ENCODE results near the gene PDC. TPM values are rescaled to one million over a fixed set of nuclear protein-coding genes. Genes with fewer than 3 reads are reported as not detected.
"Not testable (repeated sequence)": the region's sequence is repeated elsewhere in the genome, so short reads cannot be mapped to it uniquely, and the experiment has no call there.

The PDC gene
- total RNA-seq, 1 experiment from 2014 or later = not detected

DNA sequence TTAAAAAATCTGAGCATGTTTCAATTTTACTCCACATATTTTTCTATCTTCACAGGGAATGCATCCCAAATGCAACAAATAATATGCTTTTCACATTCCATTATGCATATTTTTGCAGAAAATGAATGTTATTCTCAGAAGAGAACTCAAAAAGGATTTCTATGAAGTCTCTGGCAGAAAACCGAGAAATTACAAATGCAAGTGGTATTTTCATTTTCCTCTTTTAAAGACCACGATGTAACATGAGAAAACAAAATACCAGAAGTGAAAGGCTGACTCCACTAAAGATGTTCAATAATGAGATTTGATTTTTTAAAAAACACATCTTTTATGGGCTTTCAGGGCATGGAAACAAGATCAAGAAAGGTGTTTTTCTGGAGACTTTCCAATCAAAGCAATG lies 5.0 kb upstream of the PDC start:
- no peak for DNase-seq (ENCODE audit: low read depth)

DNA sequence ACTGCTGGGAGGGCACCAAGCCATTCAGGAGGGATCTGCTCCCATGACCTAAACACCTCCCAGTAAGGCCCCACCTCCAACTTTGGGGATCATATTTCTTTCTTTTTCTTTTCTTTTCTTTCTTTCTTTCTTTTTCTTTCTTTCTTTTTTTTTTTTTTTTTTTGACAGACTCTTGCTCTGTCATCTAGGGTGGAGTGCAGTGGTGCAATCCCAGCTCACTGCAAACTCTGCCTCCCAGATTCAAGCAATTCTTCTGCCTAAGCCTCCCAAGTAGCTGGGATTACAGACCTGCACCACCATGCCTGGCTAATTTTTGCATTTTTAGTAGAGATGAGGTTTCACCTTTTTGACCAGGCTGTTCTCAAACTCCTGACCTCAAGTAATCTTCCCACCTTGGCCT lies 4.6 kb upstream of the PDC start:
- DNase-seq (ENCODE audit: low read depth) = not testable (repeated sequence)

DNA sequence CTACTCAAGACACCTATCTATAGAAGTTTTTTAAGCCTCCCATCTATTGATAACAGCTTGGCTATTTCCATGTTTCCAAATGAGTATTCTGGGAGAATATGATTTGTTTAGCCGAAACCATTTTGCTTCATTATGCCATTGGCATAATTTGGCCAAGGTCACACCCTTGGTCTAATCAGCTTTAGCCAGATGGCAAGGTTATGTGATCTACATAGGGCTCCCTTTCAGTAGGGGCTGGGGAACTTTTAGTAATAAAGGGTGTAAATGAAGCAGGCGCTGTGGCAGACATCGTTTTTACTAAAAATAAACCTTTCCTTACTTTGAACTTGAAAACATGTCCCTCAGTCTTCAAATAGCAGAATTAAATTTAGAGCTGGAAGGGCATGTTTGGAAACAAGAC lies 3.0 kb upstream of the PDC start:
- DNase-seq (ENCODE audit: low read depth) = no peak

DNA sequence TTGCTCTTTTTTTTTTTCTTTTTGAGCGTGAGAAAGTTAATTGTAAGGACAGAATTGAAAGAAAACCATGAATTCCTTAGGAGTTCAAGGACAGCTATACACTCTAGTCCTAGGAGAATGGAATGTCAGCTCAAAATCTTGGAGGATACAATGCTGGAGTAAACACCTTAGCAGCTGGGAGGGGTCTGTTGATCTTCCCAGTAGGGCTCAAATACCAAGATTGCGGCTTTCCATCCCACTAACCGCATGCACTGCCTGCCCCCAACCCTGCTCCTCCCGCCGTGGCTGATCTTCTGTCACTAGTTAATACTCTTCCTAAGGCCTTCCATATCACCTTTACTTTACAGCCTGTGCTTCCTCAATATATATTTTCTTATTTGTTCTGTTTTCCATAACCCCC lies 2.6 kb upstream of the PDC start:
- DNase-seq (ENCODE audit: low read depth) = no peak

DNA sequence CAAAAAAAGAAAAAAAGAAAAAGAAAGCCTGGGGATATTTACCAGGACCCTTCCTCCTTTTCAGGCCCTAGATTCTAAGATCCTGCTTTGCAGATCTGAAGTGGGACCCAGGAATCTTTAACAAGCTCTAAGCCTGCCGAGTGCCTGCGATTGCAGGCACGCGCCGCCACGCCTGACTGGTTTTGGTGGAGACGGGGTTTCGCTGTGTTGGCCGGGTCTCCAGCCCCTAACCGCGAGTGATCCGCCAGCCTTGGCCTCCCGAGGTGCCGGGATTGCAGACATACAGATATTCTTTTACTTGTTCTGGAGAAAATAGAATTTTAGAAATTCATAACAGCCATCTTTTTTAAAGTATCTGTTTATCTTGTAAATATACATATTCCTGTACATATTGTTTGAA lies 1.8 kb downstream of the PDC start:
- DNase-seq (ENCODE audit: low read depth) = not testable (repeated sequence)

DNA sequence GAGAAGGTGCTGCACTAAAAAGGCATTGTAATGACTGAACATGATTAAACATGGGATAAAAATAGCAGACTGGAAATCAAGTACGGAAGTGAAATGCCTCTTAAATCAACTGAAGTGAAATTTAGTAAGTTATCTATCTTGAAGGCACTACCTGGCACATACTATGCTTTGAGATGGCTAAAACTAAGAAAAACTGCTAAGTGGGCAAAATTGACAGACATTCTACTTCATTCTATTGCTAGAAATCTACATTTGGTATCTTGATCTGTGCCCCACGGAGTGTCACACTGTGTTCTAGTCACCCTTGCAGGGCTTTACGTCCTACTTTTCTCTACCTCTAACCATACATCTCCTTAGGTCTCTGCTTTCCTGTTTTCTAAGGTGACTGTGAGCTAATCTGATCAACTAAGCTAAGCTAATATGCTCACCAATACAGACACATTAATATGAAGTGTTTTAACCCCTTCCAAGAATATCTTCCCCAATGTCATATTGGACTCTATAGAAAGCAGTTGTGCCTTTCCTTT lies 4.1 kb downstream of the PDC start:
- no peak for DNase-seq (ENCODE audit: low read depth)

DNA sequence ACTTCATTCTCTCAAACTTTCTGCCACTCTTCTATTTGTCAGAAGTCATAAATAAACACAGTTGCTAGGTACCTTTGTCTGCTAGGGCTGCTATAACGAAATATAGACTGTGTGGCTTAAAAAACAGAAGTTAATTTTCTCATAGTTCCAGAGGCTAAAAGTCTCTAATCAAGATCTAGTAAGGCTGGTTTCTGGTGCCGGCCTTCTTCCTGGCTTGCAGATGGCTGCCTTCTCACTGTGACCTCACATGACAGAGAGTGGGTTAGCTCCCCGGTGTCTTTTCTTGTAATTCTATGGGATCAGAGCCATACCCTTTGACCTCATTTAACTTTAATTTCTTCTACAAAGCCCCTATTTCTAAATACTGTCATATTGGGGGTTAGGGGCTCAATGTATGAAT lies 5.9 kb downstream of the PDC start:
- DNase-seq (ENCODE audit: low read depth) = no peak

DNA sequence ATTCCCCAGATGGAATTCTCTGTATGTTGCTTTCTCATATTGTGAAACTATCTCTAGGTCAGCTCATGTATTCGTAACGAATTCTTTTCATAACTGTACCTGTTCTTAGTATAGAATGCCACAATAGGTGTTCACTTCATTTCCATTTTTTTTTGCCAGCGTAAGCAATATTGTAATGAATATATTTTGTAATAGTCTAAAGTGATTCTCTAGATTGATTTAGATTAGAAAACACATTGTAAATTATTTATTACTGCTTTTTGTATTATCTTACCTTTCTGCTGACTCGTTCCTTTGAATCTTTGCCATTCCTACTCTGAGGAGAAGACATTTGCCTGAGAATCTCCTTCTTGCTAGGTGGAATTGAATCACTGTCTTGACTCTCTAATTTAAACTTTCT lies 14.8 kb downstream of the PDC start:
- no peak for DNase-seq (ENCODE audit: low read depth)

DNA sequence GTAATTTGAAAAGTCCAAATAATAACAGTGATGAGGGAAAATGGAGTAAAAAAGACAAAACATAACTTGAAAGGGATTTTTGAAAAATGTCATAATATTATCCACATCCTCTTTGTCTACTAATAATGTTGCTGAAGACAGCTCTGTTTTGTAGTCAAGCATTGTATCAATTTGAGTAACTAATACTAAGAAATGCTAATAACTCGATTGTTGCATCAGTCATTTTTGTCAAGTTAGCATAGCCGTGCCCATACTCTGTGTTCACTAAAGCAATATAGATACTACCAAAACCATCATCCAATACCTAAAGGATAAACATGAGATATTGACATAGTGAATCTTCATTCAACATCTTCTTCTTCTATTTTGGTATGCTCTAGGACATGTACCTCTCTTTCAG lies 17.3 kb downstream of the PDC start:
- DNase-seq (ENCODE audit: low read depth) = no peak

DNA sequence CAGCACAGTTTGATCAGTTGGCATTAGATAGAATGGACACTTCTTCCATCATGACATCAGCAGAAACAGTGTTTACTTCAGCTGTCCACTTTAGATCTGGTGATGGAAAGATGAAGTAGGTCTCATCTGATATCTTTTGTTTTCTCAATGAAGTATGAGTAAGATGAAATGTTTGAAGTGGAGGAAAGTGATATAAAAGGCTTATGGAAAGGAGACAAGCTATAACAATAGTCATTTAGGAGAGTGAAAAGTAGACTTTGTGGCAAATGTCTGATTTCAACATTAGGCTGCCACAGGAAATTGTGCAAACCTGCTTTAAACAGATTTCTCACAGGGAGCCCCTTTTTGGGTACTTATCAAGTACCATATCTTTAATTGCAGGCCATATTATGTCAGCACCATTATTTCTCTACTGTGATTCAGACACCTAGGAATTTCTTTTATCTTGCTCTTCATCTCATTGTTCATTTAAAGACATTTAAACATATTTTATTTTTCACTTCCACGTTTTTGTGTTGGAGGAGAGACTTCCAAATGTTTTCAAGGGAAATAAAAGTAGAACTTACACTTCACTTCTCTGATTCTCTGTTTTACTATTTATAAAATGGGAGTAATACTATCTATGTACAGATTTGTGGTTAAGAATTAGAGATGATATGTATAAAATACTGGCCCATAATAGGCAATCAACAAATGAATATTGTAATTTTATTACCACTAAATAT lies 18.1 kb downstream of the PDC start:
- DNase-seq (ENCODE audit: low read depth) = peak; percentile 55

DNA sequence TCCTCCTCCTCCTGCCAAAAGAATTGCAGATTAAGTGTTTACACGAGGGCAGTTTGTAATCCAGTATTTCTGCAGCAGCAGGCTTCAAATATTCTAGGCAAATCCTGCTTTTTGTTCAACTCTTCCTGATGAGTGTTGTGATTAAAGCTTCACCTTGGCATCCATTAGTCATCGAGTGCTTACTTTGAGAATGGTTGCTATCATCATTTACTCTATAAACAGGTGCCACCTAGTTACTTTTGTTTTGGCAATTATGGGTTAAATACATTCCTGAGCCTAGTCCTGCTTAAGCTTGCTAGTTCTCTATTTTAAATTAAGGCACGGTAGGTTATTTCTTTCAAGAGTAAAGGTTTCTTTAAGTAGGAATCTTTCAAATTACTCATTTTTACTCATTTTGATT lies 20.3 kb downstream of the PDC start:
- DNase-seq (ENCODE audit: low read depth) = peak; percentile 34

DNA sequence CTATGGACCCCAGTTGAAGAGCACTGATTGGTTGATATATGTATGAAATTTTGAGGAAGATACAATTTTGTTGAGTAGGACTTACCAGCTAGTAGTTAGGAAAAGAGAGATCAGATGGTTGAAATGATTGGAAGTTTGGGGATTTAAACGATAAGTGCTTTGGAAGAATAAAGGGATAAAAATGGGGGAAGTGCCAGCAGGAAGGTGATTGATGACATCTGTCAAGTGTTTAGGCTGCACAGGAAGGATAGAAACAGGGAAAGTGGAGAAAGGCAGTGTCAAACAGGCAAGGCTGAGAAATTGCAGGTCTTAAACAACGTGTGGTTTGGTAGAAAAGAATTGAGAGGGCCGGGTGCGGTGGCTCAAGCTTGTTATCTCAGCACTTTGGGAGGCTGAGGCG lies 22.3 kb downstream of the PDC start:
- DNase-seq (ENCODE audit: low read depth) = no peak

DNA sequence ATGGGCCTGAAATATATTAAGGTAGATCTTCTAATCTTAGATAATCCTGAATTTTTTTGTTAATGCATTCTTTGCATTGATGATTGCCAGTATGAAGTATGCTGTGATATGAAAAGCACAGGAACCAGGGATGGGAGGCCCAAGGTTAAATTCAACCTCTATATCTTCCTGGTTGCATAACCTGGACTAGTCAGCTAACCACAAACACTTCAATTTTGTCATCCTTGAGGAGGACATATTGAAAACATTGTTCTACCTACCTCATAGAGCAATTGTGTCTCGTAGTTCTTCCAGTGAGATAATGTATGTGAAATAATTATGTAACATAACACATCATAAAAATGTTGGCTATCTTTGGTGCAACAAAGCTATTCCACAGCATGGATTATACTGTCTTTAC lies 25.6 kb downstream of the PDC start:
- DNase-seq (ENCODE audit: low read depth) = peak; percentile 13

DNA sequence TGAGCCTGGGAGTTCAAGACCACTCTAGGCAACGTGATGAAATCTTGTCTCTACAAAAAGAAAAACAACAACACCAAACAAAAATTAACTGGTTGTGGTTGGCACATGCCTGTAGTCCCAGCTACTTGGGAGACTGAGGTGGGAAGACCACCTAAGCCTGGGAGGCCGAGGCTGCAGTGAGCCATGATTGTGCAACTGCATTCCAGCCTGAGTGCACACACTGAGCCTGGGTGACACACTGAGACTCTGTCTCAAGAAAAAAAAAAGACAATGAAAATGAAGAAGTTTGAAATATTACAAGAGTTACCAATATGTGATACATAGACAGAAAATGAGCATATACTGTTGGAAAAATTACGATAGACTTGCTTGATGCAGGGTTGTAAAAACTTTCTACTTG lies 31.9 kb downstream of the PDC start:
- no peak for DNase-seq (ENCODE audit: low read depth)

DNA sequence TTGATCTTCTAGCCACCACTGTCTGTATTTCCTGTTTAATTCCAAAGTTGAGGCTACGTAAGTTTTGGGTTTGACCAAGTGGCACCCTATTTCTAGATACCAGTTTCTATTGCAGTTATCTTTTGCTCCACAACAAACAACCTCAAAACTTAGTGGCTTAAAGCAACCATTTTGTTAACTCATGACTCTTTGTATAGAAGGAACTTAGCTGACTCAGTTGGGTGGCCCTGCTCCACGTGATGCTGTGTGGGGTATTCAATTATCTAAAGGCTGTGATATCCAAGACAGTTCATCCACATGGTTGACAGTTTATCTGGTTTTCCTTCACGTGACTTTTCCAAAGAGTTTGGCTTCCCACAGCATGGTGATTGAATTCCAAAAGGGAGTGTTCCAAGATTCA lies 34.8 kb downstream of the PDC start:
- DNase-seq (ENCODE audit: low read depth) = no peak

DNA sequence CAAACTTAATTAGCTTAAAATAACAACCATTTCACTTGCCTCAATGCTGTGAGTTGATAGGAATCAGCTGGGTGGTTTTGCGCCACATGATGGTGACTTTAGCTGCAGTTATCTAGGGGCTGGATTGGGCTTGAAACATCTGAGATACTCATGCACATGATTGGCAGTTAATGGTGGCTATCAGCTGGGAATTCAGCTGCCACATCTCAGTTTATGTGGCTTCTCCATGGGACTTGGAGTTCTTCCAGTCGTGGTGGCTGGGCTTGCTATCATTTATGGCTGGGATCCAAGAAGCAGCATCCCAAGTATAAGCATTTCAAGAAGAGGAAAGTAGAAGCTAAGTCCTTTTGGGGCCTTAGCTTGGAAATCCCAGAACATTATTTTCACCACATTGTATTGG lies 36.4 kb downstream of the PDC start:
- no peak for DNase-seq (ENCODE audit: low read depth)

DNA sequence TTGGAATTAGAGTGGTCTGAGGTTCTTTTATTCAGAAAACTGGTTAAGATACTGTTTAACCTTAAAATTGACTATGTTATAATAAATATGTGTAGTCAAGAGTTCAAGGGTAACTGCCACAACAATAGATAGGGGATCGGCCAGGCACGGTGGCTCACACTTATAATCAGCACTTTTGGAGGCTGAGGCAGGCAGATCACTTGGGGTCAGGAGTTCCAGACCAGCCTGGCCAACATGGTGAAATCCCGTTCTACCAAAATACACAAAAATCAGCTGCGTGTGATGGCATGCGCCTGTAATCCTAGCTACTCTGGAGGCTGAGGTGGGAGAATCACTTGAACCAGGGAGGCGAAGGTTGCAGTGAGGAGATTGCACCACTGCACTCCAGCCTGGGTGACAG lies 39.5 kb downstream of the PDC start:
- DNase-seq (ENCODE audit: low read depth) = no peak

DNA sequence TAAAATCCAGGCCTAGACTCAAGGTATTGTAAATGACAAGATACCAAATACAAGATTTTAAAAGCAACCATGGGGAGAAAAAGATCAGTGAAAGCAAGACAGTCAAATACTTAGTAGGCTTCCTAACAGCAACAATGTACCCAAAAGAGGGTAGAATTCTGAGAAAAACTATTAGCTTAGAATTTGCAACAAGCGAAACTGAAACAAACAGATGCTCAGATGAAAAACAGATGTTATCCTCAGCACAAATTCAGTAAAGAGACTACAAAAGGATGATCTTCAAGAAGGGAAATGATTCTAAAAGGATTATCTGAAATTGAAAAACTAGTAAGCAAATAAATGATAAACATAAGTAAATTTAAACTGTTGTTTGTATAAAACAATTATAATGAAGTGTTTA lies 40.0 kb downstream of the PDC start:
- DNase-seq (ENCODE audit: low read depth) = no peak

DNA sequence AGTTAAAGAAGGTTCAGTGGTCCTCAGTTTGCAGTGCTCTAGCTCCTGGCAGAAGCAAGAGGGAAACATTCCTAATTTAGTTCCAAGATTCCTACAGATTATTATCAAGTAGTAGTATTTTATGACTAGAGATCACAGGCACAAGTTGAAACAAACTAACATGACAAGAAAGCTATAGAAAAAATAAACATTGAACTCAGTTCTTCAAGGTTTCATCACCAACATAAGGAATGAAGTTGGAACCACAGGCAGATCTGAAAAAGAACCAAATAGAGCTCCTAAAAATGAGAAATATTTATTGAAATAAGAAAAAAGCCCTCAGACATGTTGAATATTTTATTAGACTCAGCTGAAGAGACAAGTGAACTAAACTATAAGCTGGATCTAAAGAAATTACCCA lies 40.6 kb downstream of the PDC start:
- no peak for DNase-seq (ENCODE audit: low read depth)

DNA sequence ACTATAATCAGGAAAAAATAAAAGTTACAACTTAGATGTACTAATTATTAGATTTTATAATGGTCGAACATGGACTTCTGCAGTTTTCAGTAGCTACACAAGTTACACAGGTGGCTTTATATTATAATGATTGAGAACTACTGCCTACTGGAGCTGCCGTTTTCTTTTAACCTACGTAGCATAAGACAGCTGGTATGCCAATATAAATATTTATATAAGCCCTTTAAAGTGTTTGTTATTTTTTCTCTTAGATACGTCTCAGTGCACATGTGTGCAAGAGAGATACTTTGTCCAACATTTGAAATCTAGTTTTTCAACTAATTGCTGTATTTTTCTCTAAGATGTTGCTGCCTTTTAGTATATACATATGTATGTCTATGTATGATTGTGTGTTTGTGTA lies 42.4 kb downstream of the PDC start:
- no peak for DNase-seq (ENCODE audit: low read depth)

DNA sequence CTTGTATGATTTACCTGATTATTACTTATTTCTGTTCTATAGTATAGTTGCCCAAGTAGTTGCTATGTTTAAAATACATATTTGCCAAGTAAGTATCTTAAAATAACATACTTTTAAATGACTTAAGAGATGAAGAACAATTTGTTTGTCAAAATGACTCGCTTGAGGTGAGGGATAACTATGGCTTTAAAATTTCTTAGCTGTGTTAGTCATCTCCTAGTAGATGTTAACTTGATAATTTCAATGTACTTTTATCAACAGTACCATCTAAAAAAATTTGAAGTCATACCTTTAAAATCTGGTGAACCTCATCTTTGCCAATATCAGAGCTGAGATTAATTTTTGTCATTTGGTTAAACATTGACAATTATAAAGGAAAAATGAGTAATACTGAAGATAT lies 47.6 kb downstream of the PDC start:
- no peak for DNase-seq (ENCODE audit: low read depth)

DNA sequence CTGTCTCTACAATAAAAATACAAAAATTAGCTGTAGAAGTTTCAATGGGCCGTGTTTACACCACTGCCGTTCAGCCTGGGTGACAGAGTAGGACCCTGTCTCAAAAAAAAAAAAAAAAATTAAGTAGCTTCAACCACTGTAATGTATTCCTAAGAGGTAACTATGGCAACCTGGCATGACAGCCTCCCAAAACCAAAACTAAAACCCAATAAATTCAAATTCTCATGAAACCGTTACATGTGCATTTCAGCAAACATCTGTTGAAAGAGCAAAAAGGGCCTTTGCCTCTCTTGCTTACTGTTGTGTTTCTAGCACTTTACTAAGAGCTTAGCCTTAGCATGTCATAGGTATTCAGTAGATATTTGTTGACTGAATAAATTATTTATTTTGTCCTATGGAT lies 51.8 kb downstream of the PDC start:
- DNase-seq (ENCODE audit: low read depth) = no peak

DNA sequence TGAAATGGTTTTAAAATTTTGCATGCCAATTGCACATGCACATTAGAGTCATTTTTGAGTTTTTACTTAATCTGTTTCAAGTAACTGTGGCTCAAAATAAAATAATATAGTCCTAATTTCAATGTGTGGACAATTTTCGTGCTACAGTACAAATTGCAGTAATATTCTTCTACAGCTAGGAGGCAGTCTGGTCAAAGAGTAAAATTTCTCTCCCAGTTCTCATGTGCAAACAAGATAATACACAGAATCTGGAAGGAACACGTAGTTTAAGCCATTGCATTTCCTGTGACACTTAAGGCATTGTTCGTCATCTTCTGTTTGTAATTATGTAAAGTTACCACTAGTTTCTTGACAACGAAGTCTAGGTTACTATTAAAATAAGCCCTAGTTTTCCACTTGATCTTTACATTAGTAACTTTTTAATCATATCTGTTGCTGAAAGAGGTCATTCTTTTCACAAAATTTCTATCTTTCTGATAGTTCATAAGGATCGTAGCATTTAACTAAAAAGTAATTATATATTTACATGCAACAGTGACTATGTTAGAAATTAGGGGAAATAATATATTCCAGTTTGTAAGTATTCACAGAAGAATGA lies 56.4 kb downstream of the PDC start:
- peak; percentile 24 for DNase-seq (ENCODE audit: low read depth)

Measured in HT1080 (cell line).